Measurements from ENCODE around the gene GLP1R. TPM values are rescaled to one million over a fixed set of nuclear protein-coding genes. Genes with fewer than 3 reads are reported as not detected.
A peak's percentile ranks its signal among the peaks of the same experiment; 100 is the strongest.

The GLP1R gene
- total RNA-seq, 1 donor from 2014 or later = 4.3 TPM

- TF ChIP-seq CTCF (conservative IDR thresholded peaks at IDR 0.05) = no peak
- H3K36me3 Mint-ChIP-seq = peaks cover 11% of the 10 kb centered on the region
- H3K9me3 Mint-ChIP-seq = no peaks in the 10 kb centered on the region
- peak within 1 kb of the TSS; percentile 86 for H3K27ac Mint-ChIP-seq
- peaks cover 10% of the 10 kb centered on the region for H3K4me1 Mint-ChIP-seq (ENCODE audit: unreplicated experiment)
- H3K27me3 Mint-ChIP-seq = peaks cover 3% of the 10 kb centered on the region
- peak; percentile 94 for DNase-seq (ENCODE audit: extremely low spot score, unreplicated experiment)
- H3K4me3 Mint-ChIP-seq = peak within 1 kb of the TSS; percentile 97
These were observed 66.4 kb downstream of the GLP1R start, which contains the start of gene SAYSD1 for GRCh38 chr6:39114704-39115599. Gene SAYSD1, minus strand, starts transcription at chr6:39115186. Its CDS starts 97 bp downstream, at chr6:39115089.

GRCh38 chr6:39118921-39119320 lies 70.3 kb downstream of the GLP1R start:
- H3K4me1 Mint-ChIP-seq (ENCODE audit: unreplicated experiment) = peaks cover 5% of the 10 kb centered on the region
- no peak for DNase-seq (ENCODE audit: extremely low spot score, unreplicated experiment)
- no peaks in the 10 kb centered on the region for H3K36me3 Mint-ChIP-seq
- H3K27me3 Mint-ChIP-seq = peaks cover 16% of the 10 kb centered on the region
- H3K9me3 Mint-ChIP-seq = no peaks in the 10 kb centered on the region
- H3K4me3 Mint-ChIP-seq = no peak overlapping the region
- no peak for TF ChIP-seq CTCF (conservative IDR thresholded peaks at IDR 0.05)
- no peak overlapping the region for H3K27ac Mint-ChIP-seq

GRCh38 chr6:39124114-39124513 lies 75.5 kb downstream of the GLP1R start:
- Mint-ChIP-seq H3K27me3 (peaks cover 20% of the 10 kb centered on the region), H3K9me3 (no peaks in the 10 kb centered on the region), H3K4me3 (no peak overlapping the region), H3K36me3 (no peaks in the 10 kb centered on the region), H3K4me1 (ENCODE audit: unreplicated experiment) (no peaks in the 10 kb centered on the region), H3K27ac (no peak overlapping the region)
- TF ChIP-seq CTCF (conservative IDR thresholded peaks at IDR 0.05) = no peak
- no peak for DNase-seq (ENCODE audit: extremely low spot score, unreplicated experiment)

GRCh38 chr6:39128106-39128505 lies 79.5 kb downstream of the GLP1R start:
- no peak for TF ChIP-seq CTCF (conservative IDR thresholded peaks at IDR 0.05)
- no peak for DNase-seq (ENCODE audit: extremely low spot score, unreplicated experiment)
- peaks cover 9% of the 10 kb centered on the region for H3K27me3 Mint-ChIP-seq
- no peaks in the 10 kb centered on the region for H3K9me3 Mint-ChIP-seq
- H3K36me3 Mint-ChIP-seq = no peaks in the 10 kb centered on the region
- no peak overlapping the region for H3K4me3 Mint-ChIP-seq
- no peak overlapping the region for H3K27ac Mint-ChIP-seq
- no peaks in the 10 kb centered on the region for H3K4me1 Mint-ChIP-seq (ENCODE audit: unreplicated experiment)

- Mint-ChIP-seq H3K4me3 (no peak overlapping the region), H3K27ac (no peak overlapping the region), H3K4me1 (ENCODE audit: unreplicated experiment) (no peaks in the 10 kb centered on the region), H3K9me3 (no peaks in the 10 kb centered on the region), H3K27me3 (peaks cover 9% of the 10 kb centered on the region), H3K36me3 (no peaks in the 10 kb centered on the region)
- TF ChIP-seq CTCF (conservative IDR thresholded peaks at IDR 0.05) = no peak
- DNase-seq (ENCODE audit: extremely low spot score, unreplicated experiment) = no peak
These were observed 80.3 kb downstream of the GLP1R start for GRCh38 chr6:39128832-39129231.
